SKM-1 (cell line): ENCODE results near the gene FRMD4A.
"Not testable (repeated sequence)": the region's sequence is repeated elsewhere in the genome, so short reads cannot be mapped to it uniquely, and the experiment has no call there.

Experiments used
- DNase-seq: peaks from one replicate; lab custom pipeline; 2025; ENCODE audit not compliant: unreplicated experiment; lab: John Stamatoyannopoulos, UW

Gene FRMD4A

DNA sequence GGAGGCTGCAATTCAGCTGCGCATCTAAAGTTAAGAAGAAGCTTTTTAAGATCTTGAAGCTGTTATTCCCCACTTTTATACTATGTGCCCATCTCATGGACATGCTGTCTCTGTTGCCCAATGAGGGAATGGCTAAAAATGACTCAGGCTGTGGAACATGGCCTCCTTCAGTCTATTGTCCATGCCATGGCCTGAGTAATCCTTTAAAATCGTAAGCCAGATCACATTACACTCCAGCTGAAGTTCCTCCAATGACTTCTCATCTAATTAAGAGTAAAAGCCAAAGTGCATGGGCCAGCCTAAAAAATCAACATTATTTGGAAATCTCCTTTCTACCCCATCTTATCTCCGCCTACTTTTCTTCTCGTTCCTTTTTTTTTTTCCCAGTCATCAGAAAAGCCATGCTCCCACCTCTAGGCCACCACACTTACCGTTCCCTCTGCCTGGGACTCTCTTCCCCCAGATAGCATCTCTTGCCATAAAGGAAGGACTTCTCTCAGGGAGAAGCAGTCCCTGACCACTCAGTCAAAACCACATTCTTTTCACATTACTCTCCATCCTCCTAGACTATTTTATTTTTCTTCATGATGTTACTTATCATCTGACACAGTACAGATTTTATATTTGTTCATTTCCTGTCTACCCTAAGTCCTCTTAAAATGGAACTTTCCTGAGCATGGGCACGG is 406.5 kb downstream of the FRMD4A start:
- no peak for DNase-seq

DNA sequence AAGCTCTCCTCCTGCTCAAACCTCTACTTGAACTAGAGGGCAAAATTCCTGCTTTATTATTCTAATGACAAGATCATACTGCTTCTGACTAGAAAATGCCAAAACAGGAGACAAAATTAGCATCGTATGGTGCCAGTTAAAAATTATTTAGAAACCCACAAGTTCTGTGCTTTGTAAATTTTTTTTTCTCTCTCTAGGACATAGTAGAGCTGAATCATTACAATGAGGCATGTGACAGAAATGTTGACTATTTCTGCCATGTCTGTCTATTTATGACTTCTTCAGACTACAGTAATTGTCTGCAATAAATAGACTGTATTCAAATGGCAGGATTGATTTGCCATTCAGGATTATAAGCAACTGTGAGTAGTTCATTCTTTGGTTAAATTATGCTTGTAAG is 408.1 kb downstream of the FRMD4A start:
- DNase-seq: no peak

DNA sequence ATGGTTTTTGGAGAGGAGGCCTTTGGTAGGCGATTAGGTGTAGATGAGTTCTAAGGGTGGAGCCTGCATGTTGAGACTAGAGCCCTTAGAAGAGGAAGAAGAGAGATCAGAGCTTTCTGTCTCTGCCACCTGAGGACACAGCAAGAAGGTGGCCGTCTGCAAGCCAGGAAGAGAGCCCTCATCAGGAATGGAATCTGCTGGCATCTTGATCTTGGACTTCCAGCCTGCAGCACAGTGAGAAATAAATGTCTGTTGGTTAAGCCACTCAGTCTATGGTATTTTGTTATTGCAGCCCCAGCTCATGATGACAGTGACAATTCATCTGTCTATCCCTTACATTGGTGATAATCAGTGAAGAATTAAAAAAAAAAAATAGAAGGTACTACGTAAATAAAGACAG is 408.8 kb downstream of the FRMD4A start:
- DNase-seq: no peak

DNA sequence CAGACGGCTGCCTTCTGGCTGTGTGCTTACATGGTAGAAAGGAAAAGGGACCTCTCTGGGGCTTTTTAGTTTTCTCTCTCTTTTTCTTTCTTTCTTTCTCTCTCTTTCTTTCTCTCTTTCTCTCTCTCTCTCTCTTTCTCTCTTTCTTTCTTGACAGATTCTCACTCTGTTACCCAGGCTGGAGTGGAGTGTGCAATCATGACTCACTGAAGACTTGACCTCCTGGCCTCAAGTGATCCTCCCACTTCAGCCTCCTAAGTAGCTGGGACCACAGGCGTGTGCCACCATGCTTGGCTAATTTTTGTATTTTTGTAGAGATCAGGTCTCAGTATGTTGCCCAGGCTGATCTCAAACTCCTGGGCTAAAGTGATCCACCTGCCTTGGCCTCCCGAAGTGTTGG is 409.6 kb downstream of the FRMD4A start:
- DNase-seq: not testable (repeated sequence)

DNA sequence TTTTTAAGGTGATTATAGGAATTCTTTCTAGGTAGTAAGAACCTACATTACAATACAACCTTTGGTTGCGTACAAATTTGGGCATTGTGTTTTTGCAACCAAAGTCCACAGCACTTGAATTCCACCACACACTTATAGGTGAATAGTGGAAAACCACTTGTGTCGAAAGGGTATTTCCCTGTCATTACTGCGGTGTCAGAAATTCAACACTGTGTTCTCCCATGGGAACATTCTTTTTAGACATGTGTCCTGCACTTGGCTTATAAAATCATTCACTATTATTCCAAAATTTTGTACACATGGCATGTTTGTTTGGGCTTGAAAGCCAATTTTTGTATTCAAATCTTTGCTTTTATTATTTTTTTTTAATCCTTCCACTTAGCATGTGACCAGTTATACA is 410.3 kb downstream of the FRMD4A start:
- DNase-seq: no peak

DNA sequence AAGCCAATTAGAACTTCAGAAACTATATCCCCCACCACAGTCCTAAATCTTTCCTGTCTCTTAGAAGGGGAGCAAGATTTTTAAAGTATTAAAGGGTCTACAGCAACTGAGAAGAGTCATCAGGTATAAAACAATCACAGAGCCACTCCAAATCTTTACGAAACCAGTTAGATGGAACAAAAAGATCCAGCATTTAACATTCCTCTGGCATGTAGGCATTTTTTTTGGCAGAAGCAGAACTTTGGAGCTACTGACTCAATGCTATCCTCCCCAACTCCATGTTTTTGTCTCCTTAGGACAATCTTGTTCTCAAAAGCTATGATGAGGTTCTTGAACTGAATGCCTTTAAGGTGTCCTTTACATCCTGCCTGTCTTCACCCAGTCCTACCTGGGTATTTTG is 410.7 kb downstream of the FRMD4A start:
- no peak for DNase-seq

DNA sequence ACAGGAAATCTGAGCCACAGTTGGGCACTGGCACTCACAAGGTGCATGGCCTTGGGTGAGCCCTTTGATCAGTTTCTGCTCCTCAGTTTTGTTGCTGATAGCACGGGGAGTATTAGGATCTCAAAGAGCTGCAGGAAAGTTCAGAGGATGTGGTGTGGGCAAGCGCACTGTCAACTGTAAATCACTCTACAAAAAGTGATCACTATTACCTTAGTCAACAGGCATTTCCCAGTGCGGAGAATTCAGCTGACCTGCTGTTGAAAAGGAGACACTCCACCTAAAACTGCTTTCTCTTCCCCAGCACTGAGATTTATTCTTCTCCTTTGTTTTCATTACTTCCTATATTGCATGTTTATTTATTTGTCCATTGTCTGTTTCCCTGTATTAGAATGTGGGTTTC is 412.9 kb downstream of the FRMD4A start:
- no peak for DNase-seq

DNA sequence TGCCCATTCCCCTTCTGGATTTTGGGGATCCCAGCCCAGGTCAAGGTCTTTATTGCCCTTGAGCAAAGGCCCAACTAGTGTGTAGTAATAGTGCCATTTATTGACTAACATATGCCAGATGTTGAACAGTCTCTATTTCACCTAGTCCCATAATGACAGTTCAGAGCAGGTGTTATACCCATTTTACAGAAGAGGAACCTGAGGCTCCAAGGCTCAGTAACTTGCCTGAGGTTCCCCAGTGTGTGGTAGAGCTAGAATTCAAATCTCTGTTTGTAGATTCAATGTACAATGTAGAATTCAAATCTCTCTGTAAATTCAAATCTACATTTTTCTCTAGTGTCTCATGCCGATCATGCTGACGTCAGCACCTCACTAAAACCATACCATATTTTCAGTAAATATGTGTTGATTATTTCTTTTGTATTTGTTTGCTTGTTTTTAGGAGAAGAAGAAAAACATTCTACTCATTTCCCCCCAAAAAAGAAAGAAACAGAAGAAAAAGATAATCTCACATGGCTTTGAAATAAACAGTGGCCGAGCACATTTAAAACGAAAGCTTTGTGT is 414.3 kb downstream of the FRMD4A start:
- no peak for DNase-seq

DNA sequence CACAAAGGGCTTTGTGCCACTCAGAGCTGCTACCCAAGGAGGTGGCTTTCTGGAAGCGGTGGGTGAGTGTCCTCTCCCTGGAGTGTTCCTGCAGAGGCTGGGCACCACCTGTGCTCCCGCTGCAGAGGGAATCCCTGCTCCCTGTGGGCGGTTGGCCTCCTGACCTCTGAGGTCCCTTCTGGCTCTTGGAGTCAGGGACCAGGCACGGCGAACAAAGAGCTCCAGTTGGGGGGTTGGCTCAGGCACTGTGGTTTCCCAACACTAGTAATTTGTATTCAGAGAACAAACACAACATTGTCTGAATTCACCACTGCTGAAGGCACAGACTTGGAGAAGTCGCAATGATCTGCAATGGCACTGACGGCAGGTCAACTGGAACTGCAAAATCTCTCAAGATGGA is 415.0 kb downstream of the FRMD4A start:
- no peak for DNase-seq

DNA sequence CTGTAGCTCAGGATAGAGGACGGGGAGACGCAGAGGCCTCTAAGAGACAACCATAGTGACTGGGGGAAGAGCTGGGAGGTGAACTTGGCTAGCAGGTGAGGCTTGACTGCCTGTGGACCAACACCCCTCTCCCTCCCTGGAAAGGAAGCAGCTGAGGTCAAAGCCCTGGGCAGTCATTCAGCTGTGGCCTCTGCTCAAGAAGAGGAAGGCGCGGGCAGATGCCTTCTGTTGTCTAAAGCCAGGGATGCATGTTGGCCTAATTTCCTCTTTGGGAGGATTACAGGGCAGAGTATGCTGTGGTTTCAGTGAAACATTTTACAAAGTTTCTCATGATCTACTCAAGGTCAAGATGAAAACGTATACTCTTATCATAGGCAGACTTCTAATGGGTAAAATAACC is 416.8 kb downstream of the FRMD4A start:
- DNase-seq: no peak

DNA sequence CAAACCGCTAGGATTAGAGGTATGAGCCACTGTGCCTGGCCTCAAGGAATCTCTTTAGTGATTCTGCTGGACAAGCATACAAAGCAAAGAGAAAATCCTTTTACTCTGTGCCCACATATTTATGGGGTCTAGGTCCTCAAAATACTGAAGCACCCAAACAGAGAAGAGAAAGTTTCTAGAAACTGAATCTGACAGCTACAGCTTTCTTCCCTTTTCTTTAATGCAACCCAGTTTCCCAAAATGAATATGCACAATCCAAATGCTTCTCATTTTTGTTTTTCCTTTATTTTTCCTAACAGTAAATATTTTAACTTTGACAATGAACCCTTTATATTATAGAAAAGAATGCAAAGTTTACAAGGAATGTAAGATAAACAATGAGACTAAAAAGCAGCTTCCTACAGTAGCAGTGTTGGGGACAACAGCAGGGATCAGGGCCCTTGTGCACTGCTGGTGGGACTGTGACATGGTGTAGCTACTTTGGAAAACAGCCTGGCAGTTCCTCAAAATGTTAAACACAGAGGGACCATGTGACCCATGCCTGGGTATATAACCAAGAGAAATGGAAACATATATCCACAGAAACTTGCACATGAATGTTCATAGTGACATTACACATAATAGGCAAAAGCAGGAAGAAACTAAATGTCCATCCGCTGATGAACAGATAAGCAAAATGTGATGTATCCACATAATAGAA is 418.8 kb downstream of the FRMD4A start:
- no peak for DNase-seq

DNA sequence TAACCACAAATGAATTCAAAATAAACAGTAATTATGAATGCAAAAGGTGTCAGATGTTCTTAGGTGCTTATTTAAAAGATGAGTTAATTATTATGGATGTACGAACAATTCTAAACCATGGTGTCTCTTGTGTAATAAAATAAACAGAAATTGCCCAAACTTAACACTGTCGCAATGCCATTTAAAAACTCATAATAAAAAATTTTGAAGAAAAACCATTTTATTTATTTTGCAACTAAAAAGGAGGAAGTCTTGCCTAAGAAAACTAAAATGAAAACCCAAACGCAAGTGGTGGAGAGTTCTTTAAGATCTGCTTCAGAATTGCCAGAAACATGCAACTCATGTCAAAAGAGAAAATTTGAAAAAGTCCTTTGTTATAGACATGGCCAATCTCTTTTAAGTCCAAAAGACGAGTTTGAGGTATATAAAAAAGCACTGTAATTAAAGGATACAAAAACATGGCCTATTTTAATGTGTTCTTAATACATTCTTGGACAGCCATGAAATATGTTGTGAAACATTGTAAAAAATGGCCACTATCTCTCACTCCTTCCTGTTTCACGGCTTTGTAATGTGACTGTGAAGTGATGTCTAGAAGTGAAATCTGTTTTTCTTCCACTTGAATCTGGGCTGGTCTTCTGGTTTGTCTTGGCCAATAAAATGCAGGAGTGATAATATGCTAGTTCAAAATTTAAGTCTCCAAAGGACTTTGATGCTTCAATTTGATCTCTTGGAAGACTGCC is 421.0 kb downstream of the FRMD4A start:
- DNase-seq: no peak

DNA sequence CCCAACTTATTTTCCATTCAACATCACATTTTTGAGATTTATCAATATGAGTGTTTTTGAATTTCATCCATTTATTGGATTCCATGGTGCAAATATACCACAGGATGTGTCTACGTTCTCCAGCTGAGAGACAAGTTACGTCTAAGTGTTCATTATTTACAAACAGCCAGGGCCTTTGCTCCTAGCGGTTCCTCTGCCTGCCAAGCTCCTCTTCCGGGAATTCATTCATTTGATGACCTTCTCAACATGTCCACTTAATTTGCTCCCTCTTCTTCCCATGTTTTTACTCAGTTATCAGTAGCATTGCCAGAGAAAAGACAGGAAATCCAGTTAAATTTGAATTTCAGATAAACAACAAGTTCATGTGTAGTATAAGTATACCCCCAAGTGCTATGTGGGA is 422.2 kb downstream of the FRMD4A start:
- no peak for DNase-seq

DNA sequence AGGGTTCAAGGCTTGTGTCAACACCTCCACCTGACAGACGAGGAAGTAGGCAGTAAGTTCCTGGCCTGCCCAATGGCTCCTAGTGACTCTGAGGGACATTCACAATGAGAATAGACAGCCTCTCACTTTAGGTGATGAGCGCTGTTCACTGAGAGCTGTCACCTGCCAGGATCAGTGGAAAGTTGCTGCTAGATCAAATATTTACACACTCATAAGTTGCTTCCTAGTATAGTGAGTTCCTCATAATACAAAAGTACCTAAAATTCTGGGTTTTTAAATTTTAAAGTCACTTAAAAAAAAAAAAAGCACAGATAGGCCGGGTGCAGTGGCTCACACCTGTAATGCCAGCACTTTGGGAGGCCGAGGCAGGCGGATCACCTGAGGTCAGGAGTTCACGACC is 423.2 kb downstream of the FRMD4A start:
- DNase-seq: no peak

DNA sequence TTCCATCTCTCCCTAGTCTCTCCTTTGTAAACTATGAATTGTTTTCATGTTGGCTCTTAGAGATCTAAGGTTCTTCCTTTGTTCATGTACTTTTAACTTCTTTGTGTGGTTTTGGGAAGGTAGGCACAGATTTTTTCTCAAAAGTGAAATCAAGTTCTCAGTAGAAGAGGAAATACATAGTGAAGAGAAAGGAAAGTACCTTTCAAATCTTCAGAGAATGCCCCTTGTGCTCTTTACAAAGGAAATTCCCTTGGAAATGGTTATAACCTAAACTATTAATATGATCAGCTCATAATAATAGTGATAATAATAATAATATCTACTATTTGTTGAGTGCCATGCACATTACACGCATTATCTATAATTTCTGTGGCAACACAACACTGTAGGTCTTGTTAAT is 425.4 kb downstream of the FRMD4A start:
- DNase-seq: no peak

DNA sequence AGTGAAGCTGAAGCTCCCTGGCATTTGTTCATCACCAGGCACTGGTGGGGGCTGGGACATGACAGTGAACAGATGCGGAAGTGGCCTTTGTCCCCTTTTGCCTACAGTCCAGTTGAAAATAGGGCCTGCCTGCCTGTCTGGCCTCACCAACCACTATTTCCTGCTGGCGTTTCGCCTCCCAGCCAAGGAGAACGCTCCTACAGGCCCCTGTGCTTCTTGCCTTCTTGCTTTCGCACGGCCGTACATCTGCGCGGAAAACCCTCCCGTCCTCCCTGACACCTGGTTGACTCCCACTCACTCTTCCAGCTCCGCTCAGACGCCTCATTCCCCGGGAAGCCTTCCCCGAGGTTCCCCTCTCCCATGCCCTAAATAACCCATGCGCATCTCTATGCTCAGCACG is 426.7 kb downstream of the FRMD4A start:
- DNase-seq: no peak

DNA sequence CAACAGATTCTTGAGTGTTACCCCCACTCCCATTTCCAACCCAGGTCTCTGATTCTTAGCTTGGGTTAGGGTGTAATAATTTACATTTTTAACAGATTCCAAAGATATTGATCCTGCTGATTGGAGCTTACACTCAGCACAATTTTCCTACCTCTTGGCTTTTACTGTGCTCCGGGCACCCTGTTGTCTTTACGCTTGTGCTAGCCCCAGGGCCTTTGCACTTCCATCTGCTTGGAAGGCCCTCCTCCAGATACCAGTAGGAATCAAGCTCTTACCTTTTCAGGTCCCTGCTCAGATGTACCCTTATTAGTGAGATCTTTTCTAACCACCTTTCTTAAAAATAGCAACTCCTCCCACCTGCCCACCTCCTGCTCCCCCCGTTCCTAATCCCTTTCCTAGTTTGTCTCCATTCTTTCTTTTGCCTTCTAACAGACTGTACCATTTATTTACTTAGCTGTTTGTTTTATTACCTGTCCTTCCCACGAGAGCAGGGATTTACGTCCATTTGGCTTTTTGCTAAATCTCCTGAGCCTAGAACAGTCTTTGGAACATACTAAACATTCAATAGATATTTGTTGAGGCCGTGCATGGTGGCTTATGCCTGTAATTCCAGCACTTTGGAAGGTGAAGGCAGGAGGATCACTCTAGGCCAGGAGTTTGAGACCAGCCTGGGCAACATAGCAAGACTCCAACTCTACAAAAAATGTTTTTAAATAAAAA is 427.7 kb downstream of the FRMD4A start:
- DNase-seq: no peak

DNA sequence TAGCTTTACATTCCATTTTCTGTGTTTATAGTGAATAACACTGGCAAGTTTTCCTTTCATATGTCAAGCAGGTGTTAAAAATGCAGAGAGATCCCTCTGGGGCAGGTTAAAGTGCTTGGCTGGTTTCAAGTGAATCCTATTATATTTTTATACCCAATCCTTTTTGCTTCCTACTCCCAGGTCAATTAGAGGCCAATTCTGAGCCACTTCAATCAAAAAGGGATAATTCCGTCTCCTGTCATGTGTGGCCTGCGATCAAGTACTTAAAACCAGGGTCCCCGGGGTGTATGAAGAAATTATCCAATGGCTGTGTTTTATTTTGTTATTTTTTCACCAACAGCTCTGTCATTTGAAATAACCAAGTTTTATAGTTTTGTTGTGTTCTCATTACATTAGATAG is 430.8 kb downstream of the FRMD4A start:
- DNase-seq: no peak

DNA sequence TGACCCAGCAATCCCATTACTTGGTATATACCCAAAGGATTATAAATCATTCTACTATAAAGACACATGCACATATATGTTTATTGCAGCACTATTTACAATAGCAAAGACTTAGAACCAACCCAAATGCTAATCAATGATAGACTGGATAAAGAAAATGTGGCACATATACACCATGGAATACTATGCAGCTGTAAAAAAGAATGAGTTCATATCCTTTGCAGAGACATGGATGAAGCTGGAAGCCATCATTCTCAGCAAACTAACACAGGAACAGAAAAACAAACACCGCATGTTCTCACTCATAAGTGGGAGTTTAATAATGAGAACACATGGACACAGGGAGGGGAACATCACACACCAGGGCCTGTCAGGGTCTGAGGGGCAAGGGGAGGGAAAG is 434.6 kb downstream of the FRMD4A start:
- DNase-seq: not testable (repeated sequence)

DNA sequence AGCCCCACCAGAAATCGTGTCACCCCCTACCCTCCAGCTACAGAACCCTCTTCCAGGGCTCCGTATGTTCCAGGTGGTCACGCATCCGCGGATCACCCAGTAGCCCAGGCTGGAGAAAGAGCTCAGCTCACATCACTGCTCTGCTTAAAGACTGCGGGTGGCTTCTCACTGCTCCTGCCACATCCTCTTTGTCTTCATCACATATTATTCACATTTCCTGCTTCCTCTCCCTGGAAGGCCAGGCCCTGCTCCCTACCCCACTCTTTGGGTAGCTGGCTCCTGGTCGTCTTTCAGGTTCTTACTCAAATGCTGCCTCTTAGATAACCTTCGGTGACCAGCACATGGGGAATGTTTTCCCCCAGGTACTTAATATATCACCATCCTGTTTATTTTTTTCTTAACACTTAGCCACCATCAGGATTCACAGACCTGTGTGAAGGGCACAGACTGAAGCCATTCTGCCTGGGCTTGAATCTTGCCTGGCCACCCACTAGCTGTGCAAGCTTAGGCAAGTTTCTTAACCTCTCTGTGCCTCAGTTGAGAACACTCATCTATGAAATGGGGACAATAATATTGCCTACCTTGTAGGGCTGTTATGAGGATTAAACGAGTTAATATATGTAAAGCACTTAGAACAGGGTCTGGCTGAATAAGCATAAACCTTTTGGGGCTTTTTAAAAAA is 436.2 kb downstream of the FRMD4A start:
- no peak for DNase-seq

DNA sequence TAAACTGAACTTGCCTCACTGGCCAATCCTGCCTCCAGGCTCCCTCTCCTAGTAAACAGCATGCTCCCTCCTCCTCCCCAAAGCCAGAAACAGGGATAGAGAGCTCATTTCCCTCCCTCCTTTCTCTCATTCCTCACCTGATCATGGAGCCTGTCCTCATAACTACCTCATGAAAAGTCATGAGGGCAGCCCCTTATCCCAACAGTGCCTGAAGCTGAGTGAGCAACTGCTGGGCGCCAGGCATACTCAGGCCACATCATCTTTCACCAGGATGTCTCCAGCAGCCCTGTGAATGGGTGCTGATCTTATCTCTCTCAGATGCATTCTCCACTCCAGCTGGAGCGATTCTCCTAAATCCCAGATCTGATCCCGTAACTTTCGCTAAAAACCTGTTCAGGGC is 436.8 kb downstream of the FRMD4A start:
- DNase-seq: no peak
